HepG2 (cell line): Measurements from ENCODE around the gene MRPL34. TPM values are rescaled to one million over a fixed set of nuclear protein-coding genes. Genes with fewer than 3 reads are reported as not detected.

Experiments
- HNRNPL ChIP-seq: fragments of 200-400 bp; formaldehyde crosslinking; IDR thresholded peaks from 2 replicates; pipeline ENCODE4 v1.6.1; 2017; ENCODE audit warnings: mild to moderate bottlenecking, low read depth, low read length
- KAT2B ChIP-seq: fragments of 150-350 bp; IDR thresholded peaks from 2 replicates; pipeline ENCODE4 v1.6.1; 2014; ENCODE audit warnings: low read depth, low read length, borderline replicate concordance
- NFE2L2 ChIP-seq: fragments of 150-350 bp; IDR thresholded peaks from 2 replicates; pipeline ENCODE4 v1.6.1; 2014; ENCODE audit warnings: low read length
- PRMT3 ChIP-seq: sonication (generic); formaldehyde crosslinking; IDR thresholded peaks from 2 replicates; pipeline ENCODE4 v1.8.1; 2022; ENCODE audit warnings: low read depth, mild to moderate bottlenecking, moderate library complexity, missing genetic modification reagents, borderline replicate concordance
- SP1 ChIP-seq, 2 experiments: fragments of 450-650 bp in 1 of 2; sonication (generic) in 1 of 2; formaldehyde crosslinking in 1 of 2; IDR thresholded peaks; 2 replicates each; pipeline versions ENCODE4 v1.4.0 to v1.6.1; 2016 to 2020; ENCODE audit warnings: missing genetic modification reagents in 1 of 2
- SP5 ChIP-seq: IDR thresholded peaks from 2 replicates; pipeline ENCODE4 v1.6.1; 2016; ENCODE audit warnings: low read depth, borderline replicate concordance
- U2AF2 ChIP-seq: fragments of 200-400 bp; formaldehyde crosslinking; IDR thresholded peaks from 2 replicates; pipeline ENCODE4 v1.6.1; 2017; ENCODE audit warnings: low read depth, mild to moderate bottlenecking, low read length
- ZNF331 ChIP-seq: sonication (generic); formaldehyde crosslinking; IDR thresholded peaks from 2 replicates; pipeline ENCODE4 v1.4.0; 2020; ENCODE audit warnings: missing genetic modification reagents
- ZNF546 ChIP-seq: sonication (generic); formaldehyde crosslinking; conservative IDR thresholded peaks from 2 replicates; pipeline ENCODE4 v1.8.1; 2023; ENCODE audit warnings: mild to moderate bottlenecking, missing genetic modification reagents
- ZNF747 ChIP-seq: sonication (generic); formaldehyde crosslinking; IDR thresholded peaks from 2 replicates; pipeline ENCODE4 v1.8.1; 2023; ENCODE audit warnings: missing genetic modification reagents, mild to moderate bottlenecking, borderline replicate concordance
- ZNF788 ChIP-seq: sonication (generic); formaldehyde crosslinking; IDR thresholded peaks from 2 replicates; pipeline ENCODE4 v1.5.0; 2020; ENCODE audit warnings: mild to moderate bottlenecking, missing genetic modification reagents, borderline replicate concordance
- polyA plus RNA-seq, 8 experiments: library from polyadenylated mRNA; depleted of rRNA in 3 of 8; stranded (reverse) in 7 of 8; unstranded in 1 of 8; fragments of >200 nt; fragmentation: Illumina TruSeq in 4 of 8; extraction: Trizol in 4 of 8; gene quantifications; 2 replicates each; pipeline versions ENCODE4 v1.2.1 to v1.2.3, GENCODE V29; 2011 to 2016; ENCODE audit warnings: low read depth in 4 of 8, missing spikeins in 1 of 8, mixed read lengths in 1 of 8; ENCODE audit not compliant: insufficient read depth in 1 of 8
- total RNA-seq, 5 experiments: library from RNA; depleted of rRNA; stranded (reverse); fragments of >200 nt; fragmentation: Illumina TruSeq; extraction: Trizol; gene quantifications; 2 replicates each; pipeline ENCODE4 v1.2.3, GENCODE V29; 2016; ENCODE audit warnings: low read depth in 1 of 5
- TF ChIP-seq, protein P1 (sequence below): sonication (generic); formaldehyde crosslinking; conservative IDR thresholded peaks from 2 replicates; pipeline ENCODE4 v1.4.0; 2020; ENCODE audit warnings: mild to moderate bottlenecking, missing genetic modification reagents, moderate library complexity
- TF ChIP-seq, protein P2 (sequence below): sonication (generic); formaldehyde crosslinking; IDR thresholded peaks from 2 replicates; pipeline ENCODE4 v1.5.1; 2020; ENCODE audit warnings: mild to moderate bottlenecking, missing genetic modification reagents, borderline replicate concordance
- TF ChIP-seq, protein P3 (sequence below): sonication (generic); formaldehyde crosslinking; IDR thresholded peaks from 2 replicates; pipeline ENCODE4 v1.4.0; 2020; ENCODE audit warnings: missing genetic modification reagents

The MRPL34 gene
- total and polyA plus RNA-seq, 2 of the 13 experiments (the other 11 are each of a cell fraction or from before 2014, with no cell fraction given), result 74.0 to 77.3 TPM

DNA sequence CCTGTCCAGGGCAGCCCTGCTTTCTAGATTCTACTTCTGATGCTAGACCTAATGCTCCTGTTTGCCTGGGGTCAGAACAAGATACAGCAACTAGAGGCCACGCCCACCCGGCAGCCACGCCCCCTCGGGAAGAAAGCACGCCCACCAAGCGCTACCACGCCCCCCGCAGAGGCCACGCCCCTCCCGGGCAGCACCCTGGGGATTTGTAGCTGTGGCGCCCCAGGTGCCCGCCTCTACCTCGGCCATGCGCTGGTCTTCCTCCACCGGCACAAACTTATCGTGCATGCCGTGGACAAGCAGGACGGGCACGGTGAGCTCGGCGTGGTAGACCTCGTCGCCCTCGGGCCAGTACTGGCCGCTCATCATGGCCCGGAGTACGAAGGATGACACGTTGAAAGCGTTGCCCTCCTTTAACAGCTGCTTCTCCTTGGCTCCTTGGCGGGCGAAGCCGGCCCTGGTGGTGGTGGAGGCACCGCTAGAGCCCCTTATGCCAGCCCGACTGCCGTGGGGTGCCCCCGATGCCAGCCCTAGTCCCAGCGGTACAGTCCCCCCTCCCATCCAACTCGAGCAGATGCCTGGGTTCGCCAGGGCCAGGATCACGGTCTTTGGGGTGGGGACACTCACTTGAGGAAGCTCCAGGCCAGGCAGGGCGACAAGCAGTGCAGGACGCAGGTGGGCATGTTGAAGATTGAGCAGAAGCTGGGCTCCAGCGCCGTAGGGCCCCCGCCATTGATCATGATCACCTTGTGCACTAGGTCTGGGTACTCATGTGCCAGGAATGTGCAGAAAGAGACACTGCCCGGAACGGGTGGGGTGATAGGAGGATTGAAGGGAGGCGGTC lies 11.4 kb upstream of the MRPL34 start (continued):
- no peak for TF ChIP-seq SP1 (IDR thresholded peaks at IDR 0.05)
- peak; percentile 37; the same call in 1 of the 2 replicates for TF ChIP-seq SP1 (CRISPR knock-in tag; IDR thresholded peaks at IDR 0.05)
- peak; percentile 65; the same call in 1 of the 2 replicates for TF ChIP-seq HNRNPL
- TF ChIP-seq PRMT3 (CRISPR knock-in tag), result no peak
- no peak for TF ChIP-seq SP5 (CRISPR knock-in tag)
- no peak for TF ChIP-seq ZNF331
- TF ChIP-seq, protein P1, sequence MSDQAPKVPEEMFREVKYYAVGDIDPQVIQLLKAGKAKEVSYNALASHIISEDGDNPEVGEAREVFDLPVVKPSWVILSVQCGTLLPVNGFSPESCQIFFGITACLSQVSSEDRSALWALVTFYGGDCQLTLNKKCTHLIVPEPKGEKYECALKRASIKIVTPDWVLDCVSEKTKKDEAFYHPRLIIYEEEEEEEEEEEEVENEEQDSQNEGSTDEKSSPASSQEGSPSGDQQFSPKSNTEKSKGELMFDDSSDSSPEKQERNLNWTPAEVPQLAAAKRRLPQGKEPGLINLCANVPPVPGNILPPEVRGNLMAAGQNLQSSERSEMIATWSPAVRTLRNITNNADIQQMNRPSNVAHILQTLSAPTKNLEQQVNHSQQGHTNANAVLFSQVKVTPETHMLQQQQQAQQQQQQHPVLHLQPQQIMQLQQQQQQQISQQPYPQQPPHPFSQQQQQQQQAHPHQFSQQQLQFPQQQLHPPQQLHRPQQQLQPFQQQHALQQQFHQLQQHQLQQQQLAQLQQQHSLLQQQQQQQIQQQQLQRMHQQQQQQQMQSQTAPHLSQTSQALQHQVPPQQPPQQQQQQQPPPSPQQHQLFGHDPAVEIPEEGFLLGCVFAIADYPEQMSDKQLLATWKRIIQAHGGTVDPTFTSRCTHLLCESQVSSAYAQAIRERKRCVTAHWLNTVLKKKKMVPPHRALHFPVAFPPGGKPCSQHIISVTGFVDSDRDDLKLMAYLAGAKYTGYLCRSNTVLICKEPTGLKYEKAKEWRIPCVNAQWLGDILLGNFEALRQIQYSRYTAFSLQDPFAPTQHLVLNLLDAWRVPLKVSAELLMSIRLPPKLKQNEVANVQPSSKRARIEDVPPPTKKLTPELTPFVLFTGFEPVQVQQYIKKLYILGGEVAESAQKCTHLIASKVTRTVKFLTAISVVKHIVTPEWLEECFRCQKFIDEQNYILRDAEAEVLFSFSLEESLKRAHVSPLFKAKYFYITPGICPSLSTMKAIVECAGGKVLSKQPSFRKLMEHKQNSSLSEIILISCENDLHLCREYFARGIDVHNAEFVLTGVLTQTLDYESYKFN, result no peak
- no peak for TF ChIP-seq ZNF747 (CRISPR knock-in tag)
- no peak for TF ChIP-seq U2AF2
- TF ChIP-seq, protein P2, sequence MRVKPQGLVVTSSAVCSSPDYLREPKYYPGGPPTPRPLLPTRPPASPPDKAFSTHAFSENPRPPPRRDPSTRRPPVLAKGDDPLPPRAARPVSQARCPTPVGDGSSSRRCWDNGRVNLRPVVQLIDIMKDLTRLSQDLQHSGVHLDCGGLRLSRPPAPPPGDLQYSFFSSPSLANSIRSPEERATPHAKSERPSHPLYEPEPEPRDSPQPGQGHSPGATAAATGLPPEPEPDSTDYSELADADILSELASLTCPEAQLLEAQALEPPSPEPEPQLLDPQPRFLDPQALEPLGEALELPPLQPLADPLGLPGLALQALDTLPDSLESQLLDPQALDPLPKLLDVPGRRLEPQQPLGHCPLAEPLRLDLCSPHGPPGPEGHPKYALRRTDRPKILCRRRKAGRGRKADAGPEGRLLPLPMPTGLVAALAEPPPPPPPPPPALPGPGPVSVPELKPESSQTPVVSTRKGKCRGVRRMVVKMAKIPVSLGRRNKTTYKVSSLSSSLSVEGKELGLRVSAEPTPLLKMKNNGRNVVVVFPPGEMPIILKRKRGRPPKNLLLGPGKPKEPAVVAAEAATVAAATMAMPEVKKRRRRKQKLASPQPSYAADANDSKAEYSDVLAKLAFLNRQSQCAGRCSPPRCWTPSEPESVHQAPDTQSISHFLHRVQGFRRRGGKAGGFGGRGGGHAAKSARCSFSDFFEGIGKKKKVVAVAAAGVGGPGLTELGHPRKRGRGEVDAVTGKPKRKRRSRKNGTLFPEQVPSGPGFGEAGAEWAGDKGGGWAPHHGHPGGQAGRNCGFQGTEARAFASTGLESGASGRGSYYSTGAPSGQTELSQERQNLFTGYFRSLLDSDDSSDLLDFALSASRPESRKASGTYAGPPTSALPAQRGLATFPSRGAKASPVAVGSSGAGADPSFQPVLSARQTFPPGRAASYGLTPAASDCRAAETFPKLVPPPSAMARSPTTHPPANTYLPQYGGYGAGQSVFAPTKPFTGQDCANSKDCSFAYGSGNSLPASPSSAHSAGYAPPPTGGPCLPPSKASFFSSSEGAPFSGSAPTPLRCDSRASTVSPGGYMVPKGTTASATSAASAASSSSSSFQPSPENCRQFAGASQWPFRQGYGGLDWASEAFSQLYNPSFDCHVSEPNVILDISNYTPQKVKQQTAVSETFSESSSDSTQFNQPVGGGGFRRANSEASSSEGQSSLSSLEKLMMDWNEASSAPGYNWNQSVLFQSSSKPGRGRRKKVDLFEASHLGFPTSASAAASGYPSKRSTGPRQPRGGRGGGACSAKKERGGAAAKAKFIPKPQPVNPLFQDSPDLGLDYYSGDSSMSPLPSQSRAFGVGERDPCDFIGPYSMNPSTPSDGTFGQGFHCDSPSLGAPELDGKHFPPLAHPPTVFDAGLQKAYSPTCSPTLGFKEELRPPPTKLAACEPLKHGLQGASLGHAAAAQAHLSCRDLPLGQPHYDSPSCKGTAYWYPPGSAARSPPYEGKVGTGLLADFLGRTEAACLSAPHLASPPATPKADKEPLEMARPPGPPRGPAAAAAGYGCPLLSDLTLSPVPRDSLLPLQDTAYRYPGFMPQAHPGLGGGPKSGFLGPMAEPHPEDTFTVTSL (CRISPR knock-in tag), result no peak
- TF ChIP-seq ZNF788 (CRISPR knock-in tag), result no peak
- TF ChIP-seq, protein P3, sequence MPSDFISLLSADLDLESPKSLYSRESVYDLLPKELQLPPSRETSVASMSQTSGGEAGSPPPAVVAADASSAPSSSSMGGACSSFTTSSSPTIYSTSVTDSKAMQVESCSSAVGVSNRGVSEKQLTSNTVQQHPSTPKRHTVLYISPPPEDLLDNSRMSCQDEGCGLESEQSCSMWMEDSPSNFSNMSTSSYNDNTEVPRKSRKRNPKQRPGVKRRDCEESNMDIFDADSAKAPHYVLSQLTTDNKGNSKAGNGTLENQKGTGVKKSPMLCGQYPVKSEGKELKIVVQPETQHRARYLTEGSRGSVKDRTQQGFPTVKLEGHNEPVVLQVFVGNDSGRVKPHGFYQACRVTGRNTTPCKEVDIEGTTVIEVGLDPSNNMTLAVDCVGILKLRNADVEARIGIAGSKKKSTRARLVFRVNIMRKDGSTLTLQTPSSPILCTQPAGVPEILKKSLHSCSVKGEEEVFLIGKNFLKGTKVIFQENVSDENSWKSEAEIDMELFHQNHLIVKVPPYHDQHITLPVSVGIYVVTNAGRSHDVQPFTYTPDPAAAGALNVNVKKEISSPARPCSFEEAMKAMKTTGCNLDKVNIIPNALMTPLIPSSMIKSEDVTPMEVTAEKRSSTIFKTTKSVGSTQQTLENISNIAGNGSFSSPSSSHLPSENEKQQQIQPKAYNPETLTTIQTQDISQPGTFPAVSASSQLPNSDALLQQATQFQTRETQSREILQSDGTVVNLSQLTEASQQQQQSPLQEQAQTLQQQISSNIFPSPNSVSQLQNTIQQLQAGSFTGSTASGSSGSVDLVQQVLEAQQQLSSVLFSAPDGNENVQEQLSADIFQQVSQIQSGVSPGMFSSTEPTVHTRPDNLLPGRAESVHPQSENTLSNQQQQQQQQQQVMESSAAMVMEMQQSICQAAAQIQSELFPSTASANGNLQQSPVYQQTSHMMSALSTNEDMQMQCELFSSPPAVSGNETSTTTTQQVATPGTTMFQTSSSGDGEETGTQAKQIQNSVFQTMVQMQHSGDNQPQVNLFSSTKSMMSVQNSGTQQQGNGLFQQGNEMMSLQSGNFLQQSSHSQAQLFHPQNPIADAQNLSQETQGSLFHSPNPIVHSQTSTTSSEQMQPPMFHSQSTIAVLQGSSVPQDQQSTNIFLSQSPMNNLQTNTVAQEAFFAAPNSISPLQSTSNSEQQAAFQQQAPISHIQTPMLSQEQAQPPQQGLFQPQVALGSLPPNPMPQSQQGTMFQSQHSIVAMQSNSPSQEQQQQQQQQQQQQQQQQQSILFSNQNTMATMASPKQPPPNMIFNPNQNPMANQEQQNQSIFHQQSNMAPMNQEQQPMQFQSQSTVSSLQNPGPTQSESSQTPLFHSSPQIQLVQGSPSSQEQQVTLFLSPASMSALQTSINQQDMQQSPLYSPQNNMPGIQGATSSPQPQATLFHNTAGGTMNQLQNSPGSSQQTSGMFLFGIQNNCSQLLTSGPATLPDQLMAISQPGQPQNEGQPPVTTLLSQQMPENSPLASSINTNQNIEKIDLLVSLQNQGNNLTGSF, result no peak
- no peak for TF ChIP-seq ZNF546 (CRISPR knock-in tag)
- TF ChIP-seq NFE2L2, result no peak
- no peak for TF ChIP-seq KAT2B
